ENCODE results near the gene TSPAN11.
"Not testable (repeated sequence)": the region's sequence is repeated elsewhere in the genome, so short reads cannot be mapped to it uniquely, and the experiment has no call there.

The TSPAN11 gene

GRCh38 chr12:31002999-31003398 lies 76.5 kb downstream of the TSPAN11 start:
- DNase-seq (ENCODE audit: low read depth in 2 of 2), result no peak

GRCh38 chr12:31003861-31004640 lies 77.5 kb downstream of the TSPAN11 start:
- no peak for DNase-seq (ENCODE audit: low read depth in 2 of 2)

DNA sequence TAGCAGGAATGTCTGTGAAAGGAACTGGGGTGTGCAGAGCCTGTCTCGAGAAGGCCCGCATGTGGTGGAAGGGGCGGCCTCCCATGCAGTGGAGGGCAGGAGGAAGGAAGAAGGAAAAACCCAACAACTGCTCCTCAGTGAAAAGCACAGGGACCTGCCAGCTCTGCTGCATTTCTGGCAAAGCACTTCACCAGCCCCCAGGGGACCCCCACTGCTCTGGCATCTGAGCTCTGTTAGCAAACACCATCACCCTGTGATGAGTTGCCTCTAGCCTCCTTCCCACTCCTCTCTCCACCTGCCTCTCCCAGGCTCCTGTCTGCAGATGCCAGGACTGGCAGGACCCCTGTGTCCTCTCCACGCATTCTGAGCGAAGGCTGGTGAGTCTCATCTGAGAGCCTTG lies 78.1 kb downstream of the TSPAN11 start:
- no peak for DNase-seq (ENCODE audit: low read depth in 2 of 2)

GRCh38 chr12:31005256-31005943 lies 78.9 kb downstream of the TSPAN11 start:
- no peak for DNase-seq (ENCODE audit: low read depth in 2 of 2)

- no peak for DNase-seq (ENCODE audit: low read depth in 2 of 2)
Measured at GRCh38 chr12:31005944-31006361, 79.4 kb downstream of the TSPAN11 start.

DNA sequence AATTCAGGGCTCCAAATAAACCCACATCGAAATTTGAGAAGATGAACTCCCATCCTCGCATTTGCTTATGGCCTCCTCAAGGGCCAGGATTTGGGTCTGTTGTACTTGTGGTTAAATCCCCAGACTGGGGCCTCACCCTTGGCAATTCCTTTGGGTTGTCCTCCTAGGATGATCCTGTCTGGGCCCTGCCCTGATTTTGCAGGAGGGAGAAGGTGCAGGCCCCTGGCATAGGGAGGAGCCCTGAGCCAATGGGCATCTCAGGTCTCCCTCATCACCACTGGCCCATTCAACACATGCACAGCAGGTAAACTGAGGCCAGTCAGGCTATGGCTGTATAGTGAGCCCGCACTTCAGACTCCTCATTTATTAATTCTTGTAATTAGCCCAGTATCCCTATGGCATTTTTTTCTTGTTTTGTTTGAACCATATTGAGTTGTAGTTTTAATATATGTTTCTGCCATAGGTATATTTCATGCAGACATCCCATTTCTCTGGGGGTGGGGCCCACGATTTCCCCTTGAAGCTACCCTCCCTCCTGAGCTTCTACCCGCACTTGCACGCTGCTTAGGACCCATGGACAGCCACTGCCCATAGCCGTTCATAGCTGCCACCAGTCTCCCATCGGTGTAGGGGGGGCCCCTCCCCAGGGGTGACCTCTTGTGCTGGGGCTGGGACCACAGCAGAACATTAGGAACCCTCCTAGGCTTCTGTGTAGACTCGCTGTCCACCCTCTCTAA lies 80.0 kb downstream of the TSPAN11 start:
- no peak for DNase-seq (ENCODE audit: low read depth in 2 of 2)

DNA sequence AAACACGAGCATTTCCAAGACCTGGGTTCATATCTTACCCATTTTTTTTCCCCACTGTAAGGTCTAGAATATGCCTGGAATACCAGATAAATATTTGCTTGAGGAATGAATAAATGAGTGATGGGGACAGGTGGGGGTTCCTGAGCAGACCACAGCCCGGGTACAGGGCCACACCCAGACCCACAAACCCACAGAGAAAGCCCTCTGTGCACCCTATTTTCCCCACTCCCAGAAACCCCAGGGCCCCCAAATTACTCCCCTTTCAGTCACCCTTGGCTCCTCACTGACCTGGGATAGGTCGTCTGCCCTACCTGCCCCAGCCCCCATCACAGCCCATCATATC lies 80.6 kb downstream of the TSPAN11 start:
- DNase-seq (ENCODE audit: low read depth in 2 of 2), result no peak

- DNase-seq (ENCODE audit: low read depth in 2 of 2), result no peak
Measured at GRCh38 chr12:31007636-31008175, 81.2 kb downstream of the TSPAN11 start.

DNA sequence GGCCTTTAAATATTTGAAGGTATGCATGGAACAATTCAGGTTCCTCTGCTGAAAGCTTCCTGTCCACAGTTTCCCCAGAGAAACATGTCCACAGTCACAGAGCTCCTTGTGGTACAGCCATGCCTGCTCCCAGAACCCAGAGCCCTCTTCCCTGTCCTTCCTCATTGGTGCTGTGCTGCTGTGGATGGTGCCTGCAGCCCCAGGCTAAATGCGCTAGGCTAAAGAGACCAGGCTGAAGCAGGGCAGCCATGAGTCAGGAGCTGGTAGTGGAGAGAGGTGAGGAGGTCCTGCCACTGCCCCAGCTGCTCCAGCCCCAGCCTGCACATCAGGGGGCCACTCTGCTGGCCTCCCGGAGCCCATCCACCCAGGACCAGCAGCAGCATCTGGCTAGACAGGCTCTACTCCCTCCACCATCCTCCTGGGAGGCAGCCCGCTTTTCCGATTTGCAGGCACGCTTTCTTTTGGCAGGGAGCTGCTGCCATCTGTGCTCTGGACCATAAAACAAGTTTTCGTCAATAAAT lies 81.8 kb downstream of the TSPAN11 start:
- DNase-seq (ENCODE audit: low read depth in 2 of 2), result no peak

DNA sequence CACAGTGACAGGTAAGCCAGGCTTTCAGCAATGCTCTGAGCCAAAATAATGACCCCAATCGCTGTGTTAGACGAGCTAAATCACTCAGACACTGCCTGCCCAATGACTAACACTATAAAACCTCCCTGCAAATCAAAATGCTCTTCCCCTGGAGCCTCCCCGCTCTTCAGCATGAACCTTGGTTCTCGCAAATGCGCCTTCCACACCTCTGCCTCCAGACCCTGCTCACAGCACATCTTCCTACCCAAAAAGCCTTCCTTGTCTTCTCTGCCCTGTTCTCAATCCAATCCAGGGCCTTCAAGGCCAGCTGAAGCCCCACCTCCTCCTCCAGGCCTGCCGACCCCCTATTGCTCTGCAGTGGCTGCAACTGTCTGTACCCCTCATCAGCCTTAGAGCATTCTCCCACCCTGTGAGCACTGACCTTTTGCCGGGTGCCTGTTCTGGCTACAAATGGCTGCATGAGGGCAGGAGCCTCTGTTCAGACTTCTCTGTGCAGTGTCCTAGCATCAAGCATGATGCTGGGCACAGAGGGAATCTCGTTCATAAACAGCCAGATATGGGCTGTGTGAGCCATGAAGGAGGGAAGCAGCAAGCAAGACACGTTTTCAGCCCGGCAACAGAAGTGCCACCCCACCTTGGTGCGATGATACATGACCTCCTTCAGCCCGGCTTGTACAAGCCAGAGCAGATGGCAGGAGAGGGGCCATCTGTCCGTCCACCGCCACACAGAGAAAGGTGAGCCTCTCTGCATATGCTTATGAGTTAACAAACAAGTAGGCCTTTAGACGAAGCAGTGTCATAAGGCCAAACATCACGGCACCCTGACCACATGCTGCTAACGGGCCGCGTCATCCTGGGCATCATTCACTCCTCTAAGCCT lies 82.7 kb downstream of the TSPAN11 start:
- DNase-seq (ENCODE audit: low read depth in 2 of 2), result no peak

GRCh38 chr12:31009976-31010375 lies 83.4 kb downstream of the TSPAN11 start:
- DNase-seq (ENCODE audit: low read depth in 2 of 2), result no peak

- DNase-seq (ENCODE audit: low read depth in 2 of 2), result no peak
Measured at GRCh38 chr12:31011336-31011735, 84.8 kb downstream of the TSPAN11 start.

DNA sequence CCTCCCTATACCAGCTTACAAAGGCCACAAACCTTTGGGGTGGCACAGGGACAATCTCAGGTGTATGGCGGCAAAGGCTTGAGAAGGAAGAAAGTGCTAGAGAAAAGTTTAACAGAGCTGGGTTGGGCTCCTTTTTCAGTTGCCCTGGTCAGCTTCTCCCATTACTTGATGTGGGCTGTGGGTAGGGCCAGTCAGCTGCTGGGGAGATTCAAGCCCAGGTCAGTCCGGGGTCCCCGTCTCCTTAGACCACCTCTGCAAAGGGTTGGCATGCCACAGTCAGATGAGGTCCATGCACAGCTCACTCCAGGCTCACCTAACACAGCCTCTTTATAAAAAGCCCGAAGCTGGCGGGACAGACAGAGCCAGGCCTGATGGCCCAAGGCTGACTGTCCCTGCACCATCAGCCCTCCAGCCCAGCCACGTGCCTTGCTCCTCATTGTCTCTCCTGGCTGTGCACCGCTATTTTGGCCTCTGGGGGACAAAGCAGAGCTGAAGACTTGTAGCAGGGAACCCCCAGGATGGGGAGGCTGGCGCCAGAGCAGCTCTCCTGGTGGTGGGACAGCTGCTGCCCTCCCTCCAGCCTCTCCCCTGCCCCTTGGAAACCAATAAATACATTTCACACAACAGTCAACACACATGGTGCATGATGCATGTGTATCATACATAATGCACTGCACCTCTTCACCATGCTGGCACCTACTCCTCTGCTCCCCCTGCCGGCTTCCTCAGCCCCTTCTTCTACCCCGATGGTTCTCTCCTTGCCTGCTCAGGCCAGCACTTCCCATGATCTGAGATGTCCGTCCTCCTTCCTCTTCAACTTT lies 85.4 kb downstream of the TSPAN11 start:
- no peak for DNase-seq (ENCODE audit: low read depth in 2 of 2)

GRCh38 chr12:31012567-31012891 lies 86.0 kb downstream of the TSPAN11 start:
- not testable (repeated sequence) for DNase-seq (ENCODE audit: low read depth in 2 of 2)

DNA sequence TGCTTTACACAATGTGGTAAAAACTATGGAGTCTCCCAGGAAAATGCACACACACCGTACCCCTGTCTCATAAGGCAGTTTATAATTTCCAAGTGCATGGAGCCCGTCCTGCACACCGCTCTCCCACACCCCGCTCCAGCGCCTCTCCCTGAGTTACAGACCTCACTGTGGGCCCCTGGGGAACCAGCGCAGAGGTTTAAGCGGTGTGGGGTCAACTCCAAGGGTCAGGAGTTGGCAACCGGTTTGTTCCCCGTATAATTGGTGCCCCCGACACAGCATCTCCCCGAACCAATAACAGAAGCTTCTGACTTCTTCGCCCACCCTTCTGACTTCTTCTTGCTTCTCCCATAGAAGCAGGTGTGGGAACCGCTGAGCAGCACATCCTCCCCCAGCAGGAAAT lies 88.7 kb downstream of the TSPAN11 start:
- no peak for DNase-seq (ENCODE audit: low read depth in 2 of 2)

DNA sequence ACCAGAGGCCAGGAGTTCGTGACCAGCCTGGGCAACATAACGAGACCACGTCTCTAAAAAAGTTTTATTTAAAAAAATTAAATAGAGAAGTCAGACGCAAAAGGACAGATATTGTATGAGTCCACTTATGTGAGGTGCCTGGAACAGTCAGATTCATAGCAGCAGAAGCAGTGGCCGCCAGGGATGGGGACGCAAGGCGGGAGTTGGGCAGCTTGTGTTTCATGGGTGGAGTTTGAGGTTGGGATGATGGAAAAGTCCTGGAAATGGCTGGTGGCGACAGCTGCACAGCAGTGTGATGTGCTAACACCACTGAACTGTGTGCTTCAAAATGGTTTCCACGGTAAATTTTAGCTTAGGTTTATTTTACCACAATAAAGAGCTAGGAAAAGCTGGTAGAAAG lies 89.5 kb downstream of the TSPAN11 start:
- no peak for DNase-seq (ENCODE audit: low read depth in 2 of 2)

GRCh38 chr12:31017535-31017934 lies 91.0 kb downstream of the TSPAN11 start:
- no peak for DNase-seq (ENCODE audit: low read depth in 2 of 2)

GRCh38 chr12:31018106-31018789 lies 91.7 kb downstream of the TSPAN11 start:
- DNase-seq (ENCODE audit: low read depth in 2 of 2), result no peak

GRCh38 chr12:31018790-31019505 lies 92.4 kb downstream of the TSPAN11 start:
- no peak for DNase-seq (ENCODE audit: low read depth in 2 of 2)

Measured in activated CD4-positive, alpha-beta T cell treated with anti-CD3 and anti-CD28 coated beads for 24 hours (primary cell).